ENCODE data around the gene TBC1D24. TPM values are rescaled to one million over a fixed set of nuclear protein-coding genes. Genes with fewer than 3 reads are reported as not detected.

TBC1D24 gene
- total RNA-seq = 10 to 100 TPM in 2 of 4 donors, 1 to 10 TPM in 2; 8.7 to 14.8 (median 9.9) TPM

DNA sequence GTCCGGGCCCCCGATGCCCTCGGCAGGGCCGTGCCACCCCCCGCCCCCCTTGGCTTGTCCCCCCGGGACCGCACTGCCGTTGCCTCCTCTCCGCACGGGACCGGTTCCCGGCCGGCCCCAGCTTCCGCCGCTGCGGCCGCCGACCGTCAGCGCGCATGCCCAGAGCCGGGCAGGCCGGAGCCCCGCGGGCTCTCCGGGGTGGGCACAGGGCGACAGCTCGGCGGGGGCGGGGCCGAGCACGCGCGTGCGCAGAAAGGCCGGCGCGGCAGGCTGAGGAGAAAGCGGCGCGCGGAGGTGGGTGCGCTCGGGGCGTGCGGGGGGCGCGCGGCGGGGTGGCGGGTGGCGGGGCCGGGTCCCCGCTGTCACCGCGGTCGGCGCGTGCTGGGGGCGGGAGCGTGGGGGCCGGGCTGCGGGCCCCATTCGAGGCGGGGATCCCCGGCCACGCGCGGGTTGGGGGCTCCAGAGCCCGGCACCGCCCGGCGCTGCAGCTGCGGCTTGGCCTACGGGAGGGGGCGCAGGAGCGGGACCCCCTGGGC lies at the start of gene TBC1D24:
TBC1D24 (plus strand) TSS at position 251 of the 536 bp plus-strand sequence. CDS start 21,022 bp downstream, outside the sequence.
- peaks cover 14 to 24% of the 10 kb centered on the region in 2 donors for H3K4me1 ChIP-seq
- TF ChIP-seq, protein P1, sequence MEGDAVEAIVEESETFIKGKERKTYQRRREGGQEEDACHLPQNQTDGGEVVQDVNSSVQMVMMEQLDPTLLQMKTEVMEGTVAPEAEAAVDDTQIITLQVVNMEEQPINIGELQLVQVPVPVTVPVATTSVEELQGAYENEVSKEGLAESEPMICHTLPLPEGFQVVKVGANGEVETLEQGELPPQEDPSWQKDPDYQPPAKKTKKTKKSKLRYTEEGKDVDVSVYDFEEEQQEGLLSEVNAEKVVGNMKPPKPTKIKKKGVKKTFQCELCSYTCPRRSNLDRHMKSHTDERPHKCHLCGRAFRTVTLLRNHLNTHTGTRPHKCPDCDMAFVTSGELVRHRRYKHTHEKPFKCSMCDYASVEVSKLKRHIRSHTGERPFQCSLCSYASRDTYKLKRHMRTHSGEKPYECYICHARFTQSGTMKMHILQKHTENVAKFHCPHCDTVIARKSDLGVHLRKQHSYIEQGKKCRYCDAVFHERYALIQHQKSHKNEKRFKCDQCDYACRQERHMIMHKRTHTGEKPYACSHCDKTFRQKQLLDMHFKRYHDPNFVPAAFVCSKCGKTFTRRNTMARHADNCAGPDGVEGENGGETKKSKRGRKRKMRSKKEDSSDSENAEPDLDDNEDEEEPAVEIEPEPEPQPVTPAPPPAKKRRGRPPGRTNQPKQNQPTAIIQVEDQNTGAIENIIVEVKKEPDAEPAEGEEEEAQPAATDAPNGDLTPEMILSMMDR (IDR thresholded peaks at IDR 0.05 in 4 of 5, conservative IDR thresholded peaks at IDR 0.05 in 1 of 5) = no peak
- TF ChIP-seq POLR2A (IDR thresholded peaks at IDR 0.05) = peak; percentile 84 to 91

DNA sequence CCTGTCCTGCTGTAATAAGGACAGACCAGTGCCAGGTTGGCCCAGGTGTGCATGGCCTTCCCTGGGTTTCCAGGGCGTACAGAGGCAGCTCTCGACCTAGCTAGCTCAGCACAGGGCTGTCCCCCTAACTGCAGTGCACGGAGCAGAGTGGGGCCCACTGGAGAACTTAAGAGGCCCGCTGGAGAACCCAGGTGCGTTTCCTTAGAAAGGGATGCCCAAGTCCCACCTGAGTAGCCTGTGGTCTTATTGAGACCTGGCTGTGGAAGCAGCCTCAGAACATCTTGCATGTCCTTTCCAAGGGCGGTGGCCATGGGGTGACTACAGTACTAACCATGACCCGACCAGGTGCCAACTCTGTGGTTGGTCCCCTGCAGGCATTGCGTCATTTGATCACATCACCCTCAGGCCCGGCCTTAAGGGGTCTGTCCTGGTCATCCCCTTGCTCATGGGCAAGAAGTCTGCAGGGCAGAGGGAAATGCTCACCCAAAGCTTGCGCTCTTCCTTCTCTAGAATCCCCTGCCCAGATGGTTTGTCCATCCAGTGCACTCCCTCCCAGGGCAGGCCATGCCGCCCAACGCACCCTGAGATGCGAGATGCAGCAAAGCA lies 49.0 kb upstream of the TBC1D24 start:
- in situ Hi-C loops (cut with MboI; ENCODE audit: low sequenced_read_pairs in 4 of 4) = no loop called here
- Histone ChIP-seq H3K36me3 (no peaks in the 10 kb centered on the region), H3K27me3 (no peaks in the 10 kb centered on the region), H3K27ac (no peak overlapping the region), H3K9me3 (no peaks in the 10 kb centered on the region), H3K4me1 (peaks cover 6 to 8% of the 10 kb centered on the region in 2 donors), H3K4me3 (no peak overlapping the region)
- intact Hi-C loops (cut with DNase I; ENCODE audit: low total_unique reads) = loop anchor here (5.0 to 10.0 kb wide), 2 partner anchors 59 to 76 kb away; no protein-coding TSS in a partner anchor
- DNase-seq (no peak), ATAC-seq (no peak)
- TF ChIP-seq, protein P1 (IDR thresholded peaks at IDR 0.05 in 4 of 5, conservative IDR thresholded peaks at IDR 0.05 in 1 of 5) = no peak
- no peak for TF ChIP-seq POLR2A (IDR thresholded peaks at IDR 0.05)

More for the DNA sequence above, at the start of gene TBC1D24:
- intact Hi-C loops (cut with DNase I; ENCODE audit: low total_unique reads) = loop anchor here (1.0 kb wide), 1 partner anchor 26 kb away; no protein-coding TSS in a partner anchor
- Histone ChIP-seq H3K9me3 (no peaks in the 10 kb centered on the region), H3K27me3 (peaks cover 30 to 32% (median 31%) of the 10 kb centered on the region in 3 donors), H3K36me3 (no peaks in the 10 kb centered on the region), H3K4me3 (peak within 1 kb of the TSS; percentile 66 to 87 (median 72)), H3K27ac (peak within 1 kb of the TSS; percentile 81 to 91 (median 86))
- ATAC-seq = peak; percentile 83 to 90
- DNase-seq = peak; percentile 63 to 84
- in situ Hi-C loops (cut with MboI; ENCODE audit: low sequenced_read_pairs in 4 of 4) = loop anchor here in 1 of 4 donors (25.0 kb wide), 1 partner anchor 138 kb away; the partner anchor contains the start of gene ABCA3

DNA sequence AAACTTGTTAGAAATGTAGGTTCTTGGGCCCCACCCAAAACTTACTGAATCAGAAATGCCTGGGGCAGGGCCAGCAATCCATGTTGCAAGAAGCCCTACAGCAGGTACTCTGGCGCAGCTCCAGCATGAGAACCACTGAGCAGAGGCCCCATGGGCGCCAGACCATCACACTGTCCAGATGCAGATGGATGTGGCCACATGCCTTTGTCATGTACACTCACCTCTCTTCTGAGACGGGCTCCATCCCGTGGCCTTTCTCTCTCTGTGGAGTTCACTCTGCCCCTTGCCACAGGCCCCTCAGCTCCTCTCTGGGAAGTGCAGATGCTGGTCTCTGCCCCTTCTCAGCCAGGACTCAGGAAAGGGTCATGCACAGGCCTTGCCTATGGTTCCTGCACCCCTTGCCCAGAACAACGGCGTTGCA lies 48.0 kb upstream of the TBC1D24 start:
- H3K9me3 ChIP-seq = no peaks in the 10 kb centered on the region
- in situ Hi-C loops (cut with MboI; ENCODE audit: low sequenced_read_pairs in 4 of 4) (no loop called here), intact Hi-C loops (cut with DNase I; ENCODE audit: low total_unique reads) (loop anchor here (5.0 to 10.0 kb wide), 2 partner anchors 58 to 75 kb away; no protein-coding TSS in a partner anchor)
- TF ChIP-seq, protein P1 (IDR thresholded peaks at IDR 0.05 in 4 of 5, conservative IDR thresholded peaks at IDR 0.05 in 1 of 5) = no peak
- TF ChIP-seq POLR2A (IDR thresholded peaks at IDR 0.05) = no peak
- no peaks in the 10 kb centered on the region for H3K36me3 ChIP-seq
- H3K27ac ChIP-seq = no peak overlapping the region
- peaks cover 6 to 8% of the 10 kb centered on the region in 2 donors for H3K4me1 ChIP-seq
- H3K4me3 ChIP-seq = no peak overlapping the region
- ATAC-seq (no peak), DNase-seq (no peak)
- no peaks in the 10 kb centered on the region for H3K27me3 ChIP-seq

DNA sequence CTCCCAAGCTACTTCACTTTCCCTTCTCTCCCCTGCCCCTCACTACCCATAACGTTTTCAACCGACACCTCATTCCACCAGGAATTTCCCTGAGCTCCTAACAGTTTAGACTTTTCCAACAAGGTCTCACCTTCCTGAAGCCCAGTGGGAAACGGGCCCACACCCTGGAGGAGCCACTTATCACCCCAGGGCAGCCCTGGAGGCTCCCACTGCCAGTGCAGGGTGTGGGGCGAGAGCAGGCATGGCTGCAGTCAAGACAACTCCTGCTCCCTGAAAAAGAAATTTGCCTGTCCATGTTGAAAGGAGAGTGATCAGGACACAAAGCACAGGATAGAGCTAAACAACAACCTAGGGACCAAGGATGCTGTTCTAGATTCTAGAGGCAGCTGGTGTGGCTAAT lies 47.4 kb upstream of the TBC1D24 start:
- no peak overlapping the region for H3K27ac ChIP-seq
- TF ChIP-seq, protein P1 (IDR thresholded peaks at IDR 0.05 in 4 of 5, conservative IDR thresholded peaks at IDR 0.05 in 1 of 5) = no peak
- TF ChIP-seq POLR2A (IDR thresholded peaks at IDR 0.05) = no peak
- intact Hi-C loops (cut with DNase I; ENCODE audit: low total_unique reads) (loop anchor here (5.0 to 10.0 kb wide), 2 partner anchors 57 to 75 kb away; no protein-coding TSS in a partner anchor), in situ Hi-C loops (cut with MboI; ENCODE audit: low sequenced_read_pairs in 4 of 4) (no loop called here)
- DNase-seq (no peak), ATAC-seq (no peak)
- H3K27me3 ChIP-seq = no peaks in the 10 kb centered on the region
- H3K36me3 ChIP-seq = no peaks in the 10 kb centered on the region
- H3K4me3 ChIP-seq = no peak overlapping the region
- peaks cover 6 to 8% of the 10 kb centered on the region in 2 donors for H3K4me1 ChIP-seq
- H3K9me3 ChIP-seq = no peaks in the 10 kb centered on the region
